Astrocyte of the cerebellum (primary cell): ENCODE measurements around the gene MPEG1.

Experiments
- DNase-seq: peaks from one replicate; pipeline ENCODE4 v3.0.0-alpha.2; 2011; ENCODE audit warnings: low read depth
- H3K4me3 ChIP-seq: 2 replicates; pipeline ENCODE4 v1.5.1; 2011; ENCODE audit warnings: mild to moderate bottlenecking, low read depth, low read length, moderate library complexity
- CTCF ChIP-seq: IDR thresholded peaks from 2 replicates; pipeline ENCODE4 v1.5.1; 2012; ENCODE audit warnings: low read length, low read depth, moderate library complexity, mild to moderate bottlenecking; ENCODE audit errors: missing control alignments
- in situ Hi-C: cut with HindIII; loops from 2 replicates; pipeline ENCODE4 v1.10.0; 2017; ENCODE audit warnings: low sequenced_read_pairs

Gene MPEG1

GRCh38 chr11:59212744-59213631 lies at the start of gene MPEG1:
Gene MPEG1, minus strand, starts transcription at chr11:59212927. Its CDS starts 62 bp downstream, at chr11:59212865.
- no peak for TF ChIP-seq CTCF
- in situ Hi-C loops, result no loop called here
- DNase-seq, result no peak
- H3K4me3 ChIP-seq, result no peak within 1 kb of the TSS

GRCh38 chr11:59262177-59262818 lies 49.6 kb upstream of the MPEG1 start:
- H3K4me3 ChIP-seq, result no peak overlapping the region
- TF ChIP-seq CTCF, result no peak
- no peak for DNase-seq
- in situ Hi-C loops, result no loop called here

GRCh38 chr11:59261150-59261549 lies 48.4 kb upstream of the MPEG1 start:
- H3K4me3 ChIP-seq, result no peak overlapping the region
- no peak for DNase-seq
- in situ Hi-C loops, result no loop called here
- TF ChIP-seq CTCF, result no peak

GRCh38 chr11:59259867-59260475 lies 47.2 kb upstream of the MPEG1 start:
- no peak overlapping the region for H3K4me3 ChIP-seq
- in situ Hi-C loops, result no loop called here
- no peak for DNase-seq
- no peak for TF ChIP-seq CTCF

- in situ Hi-C loops, result no loop called here
- TF ChIP-seq CTCF, result no peak
Observed at GRCh38 chr11:59259047-59259446, 46.3 kb upstream of the MPEG1 start.

GRCh38 chr11:59255281-59255680 lies 42.6 kb upstream of the MPEG1 start:
- in situ Hi-C loops, result no loop called here
- no peak for TF ChIP-seq CTCF
- no peak overlapping the region for H3K4me3 ChIP-seq
- DNase-seq, result no peak

More at GRCh38 chr11:59259047-59259446, 46.3 kb upstream of the MPEG1 start:
- DNase-seq, result no peak
- H3K4me3 ChIP-seq, result no peak overlapping the region
